Neural crest cell (in vitro differentiated cells): Measurements from ENCODE around the gene RALGAPA1. TPM values are rescaled to one million over a fixed set of nuclear protein-coding genes. Genes with fewer than 3 reads are reported as not detected.

Source experiments
- DNase-seq: peaks from one replicate; pipeline ENCODE4 v3.0.0; 2021; ENCODE audit warnings: low read depth, mixed read lengths, low spot score
- H3K27ac Mint-ChIP-seq: one replicate; pipeline ENCODE4 v1.8.0; 2021; ENCODE audit warnings: mild to moderate bottlenecking, mixed read lengths; ENCODE audit not compliant: unreplicated experiment
- H3K27me3 Mint-ChIP-seq: 2 replicates; pipeline ENCODE4 v1.8.0; 2021; ENCODE audit warnings: low read depth, mild to moderate bottlenecking, mixed read lengths
- H3K36me3 Mint-ChIP-seq: 2 replicates; pipeline ENCODE4 v1.8.0; 2021; ENCODE audit warnings: low read depth, mild to moderate bottlenecking, mixed read lengths
- H3K4me1 Mint-ChIP-seq: 2 replicates; pipeline ENCODE4 v1.8.0; 2021; ENCODE audit warnings: mixed read lengths
- H3K4me3 Mint-ChIP-seq: one replicate; pipeline ENCODE4 v1.8.0; 2021; ENCODE audit warnings: mild to moderate bottlenecking, mixed read lengths
- H3K9me3 Mint-ChIP-seq: 2 replicates; pipeline ENCODE4 v1.8.0; 2021; ENCODE audit warnings: mixed read lengths
- CTCF ChIP-seq: fragments of 200-600 bp; sonication (generic); conservative IDR thresholded peaks from 2 replicates; pipeline ENCODE4 v1.5.0; 2021; ENCODE audit warnings: antibody characterized with exemption, mild to moderate bottlenecking
- total RNA-seq: library from RNA; stranded (reverse); gene quantifications from 2 replicates; pipeline ENCODE4 v1.2.1, GENCODE V29; 2021

RALGAPA1 gene
- total RNA-seq, 1 donor from 2014 or later: 46.0 TPM

GRCh38 chr14:35807131-35807961, 1.7 kb downstream of the RALGAPA1 start:
- peaks cover 25% of the 10 kb centered on the region for H3K4me1 Mint-ChIP-seq
- no peaks in the 10 kb centered on the region for H3K27me3 Mint-ChIP-seq
- no peak for TF ChIP-seq CTCF
- peaks cover under 1% of the 10 kb centered on the region for H3K9me3 Mint-ChIP-seq
- H3K36me3 Mint-ChIP-seq: no peaks in the 10 kb centered on the region
- no peak overlapping the region for H3K27ac Mint-ChIP-seq
- H3K4me3 Mint-ChIP-seq: peak overlapping the region; percentile 98
- DNase-seq: no peak

- Mint-ChIP-seq H3K27ac (no peak overlapping the region), H3K36me3 (no peaks in the 10 kb centered on the region), H3K4me3 (peak overlapping the region; percentile 67), H3K9me3 (no peaks in the 10 kb centered on the region), H3K4me1 (peaks cover 25% of the 10 kb centered on the region), H3K27me3 (no peaks in the 10 kb centered on the region)
- TF ChIP-seq CTCF: no peak
- no peak for DNase-seq
Measured at GRCh38 chr14:35806006-35806907, 2.8 kb downstream of the RALGAPA1 start.

GRCh38 chr14:35797796-35798195, 11.3 kb downstream of the RALGAPA1 start:
- H3K36me3 Mint-ChIP-seq: no peaks in the 10 kb centered on the region
- H3K9me3 Mint-ChIP-seq: no peaks in the 10 kb centered on the region
- H3K27me3 Mint-ChIP-seq: no peaks in the 10 kb centered on the region
- H3K4me1 Mint-ChIP-seq: no peaks in the 10 kb centered on the region
- no peak for TF ChIP-seq CTCF
- no peak overlapping the region for H3K4me3 Mint-ChIP-seq
- no peak for DNase-seq
- no peak overlapping the region for H3K27ac Mint-ChIP-seq

GRCh38 chr14:35789651-35790050, 19.4 kb downstream of the RALGAPA1 start:
- Mint-ChIP-seq H3K4me1 (no peaks in the 10 kb centered on the region), H3K36me3 (no peaks in the 10 kb centered on the region), H3K4me3 (no peak overlapping the region)

More at GRCh38 chr14:35789651-35790050, 19.4 kb downstream of the RALGAPA1 start:
- H3K27me3 Mint-ChIP-seq: no peaks in the 10 kb centered on the region
- DNase-seq: no peak
- no peak for TF ChIP-seq CTCF
- H3K27ac Mint-ChIP-seq: no peak overlapping the region
- H3K9me3 Mint-ChIP-seq: no peaks in the 10 kb centered on the region
